ENCODE measurements around the gene SETD4. TPM values are rescaled to one million over a fixed set of nuclear protein-coding genes. Genes with fewer than 3 reads are reported as not detected.

Gene SETD4
- total RNA-seq, 3 donors from 2014 or later (not counting 1 experiment from before 2014, with no cell fraction given), result 19.1 to 29.3 (median 22.5) TPM

- no peak for ATAC-seq
- intact Hi-C loops (cut with micrococcal nuclease), result no loop called here
Observed at GRCh38 chr21:36022427-36023091, 37.8 kb downstream of the SETD4 start.

GRCh38 chr21:36021251-36021837, 39.0 kb downstream of the SETD4 start:
- Histone ChIP-seq H3K36me3 (ENCODE audit: control insufficient read depth, insufficient read depth, low read length) (no peaks in the 10 kb centered on the region), H3K27ac (ENCODE audit: low read length) (no peak overlapping the region), H3K27me3 (ENCODE audit: control insufficient read depth, insufficient read depth, low read length) (no peaks in the 10 kb centered on the region), H3K4me1 (ENCODE audit: control insufficient read depth, insufficient read depth, low read length) (no peaks in the 10 kb centered on the region), H3K4me3 (ENCODE audit: low read length) (no peak overlapping the region), H3K9me3 (ENCODE audit: control insufficient read depth, insufficient read depth, low read length) (no peaks in the 10 kb centered on the region)
- intact Hi-C loops (cut with micrococcal nuclease), result no loop called here
- Mint-ChIP-seq H3K9me3 (no peaks in the 10 kb centered on the region), H3K27me3 (ENCODE audit: low read depth in 2 of 2) (peaks cover 0 to 2% of the 10 kb centered on the region in 2 donors), H3K4me1 (no peaks in the 10 kb centered on the region), H3K36me3 (no peaks in the 10 kb centered on the region), H3K4me3 (no peak overlapping the region), H3K27ac (no peak overlapping the region)
- DNase-seq, result no peak
- ATAC-seq, result no peak
- 87% methylated on average over 9 of the region's 11 CpGs for WGBS (ENCODE audit: insufficient coverage)
- no peak for TF ChIP-seq CTCF (IDR thresholded peaks at IDR 0.05)

More at GRCh38 chr21:36022427-36023091, 37.8 kb downstream of the SETD4 start:
- Mint-ChIP-seq H3K4me1 (no peaks in the 10 kb centered on the region), H3K36me3 (no peaks in the 10 kb centered on the region), H3K9me3 (no peaks in the 10 kb centered on the region), H3K27me3 (ENCODE audit: low read depth in 2 of 2) (peaks cover 0 to 2% of the 10 kb centered on the region in 2 donors), H3K27ac (no peak overlapping the region), H3K4me3 (no peak overlapping the region)
- no peak for DNase-seq
- Histone ChIP-seq H3K27me3 (ENCODE audit: control insufficient read depth, insufficient read depth, low read length) (no peaks in the 10 kb centered on the region), H3K36me3 (ENCODE audit: control insufficient read depth, insufficient read depth, low read length) (no peaks in the 10 kb centered on the region), H3K27ac (ENCODE audit: low read length) (no peak overlapping the region), H3K4me1 (ENCODE audit: control insufficient read depth, insufficient read depth, low read length) (no peaks in the 10 kb centered on the region), H3K4me3 (ENCODE audit: low read length) (no peak overlapping the region), H3K9me3 (ENCODE audit: control insufficient read depth, insufficient read depth, low read length) (no peaks in the 10 kb centered on the region)
- WGBS (ENCODE audit: insufficient coverage), result 70% methylated on average over 4 of the region's 6 CpGs
- TF ChIP-seq CTCF (IDR thresholded peaks at IDR 0.05), result no peak

- Histone ChIP-seq H3K27me3 (ENCODE audit: control insufficient read depth, insufficient read depth, low read length) (no peaks in the 10 kb centered on the region), H3K36me3 (ENCODE audit: control insufficient read depth, insufficient read depth, low read length) (no peaks in the 10 kb centered on the region), H3K4me1 (ENCODE audit: control insufficient read depth, insufficient read depth, low read length) (no peaks in the 10 kb centered on the region), H3K9me3 (ENCODE audit: control insufficient read depth, insufficient read depth, low read length) (no peaks in the 10 kb centered on the region), H3K27ac (ENCODE audit: low read length) (no peak overlapping the region), H3K4me3 (ENCODE audit: low read length) (no peak overlapping the region)
- ATAC-seq, result no peak
- 92% methylated on average over 4 of the region's 5 CpGs for WGBS (ENCODE audit: insufficient coverage)
- no peaks in the 10 kb centered on the region for H3K9me3 Mint-ChIP-seq
- no peaks in the 10 kb centered on the region for H3K36me3 Mint-ChIP-seq
- DNase-seq, result no peak
- intact Hi-C loops (cut with micrococcal nuclease), result no loop called here
- TF ChIP-seq CTCF (IDR thresholded peaks at IDR 0.05), result no peak
- H3K4me1 Mint-ChIP-seq, result no peaks in the 10 kb centered on the region
- H3K4me3 Mint-ChIP-seq, result no peak overlapping the region
- H3K27ac Mint-ChIP-seq, result no peak overlapping the region
- H3K27me3 Mint-ChIP-seq (ENCODE audit: low read depth in 2 of 2), result peaks cover 6 to 8% of the 10 kb centered on the region in 2 donors
Observed at GRCh38 chr21:36015045-36015444, 45.3 kb downstream of the SETD4 start.

Measured in natural killer cell (primary cell).